CD4-positive, alpha-beta T cell treated with Interleukin-4 for 1 hour (primary cell): ENCODE measurements around the gene ADCY5.

Source experiments
- DNase-seq, 2 donors: peaks; one replicate each; pipeline ENCODE4 v3.0.0-alpha.2; 2020 to 2022

Gene ADCY5

DNA sequence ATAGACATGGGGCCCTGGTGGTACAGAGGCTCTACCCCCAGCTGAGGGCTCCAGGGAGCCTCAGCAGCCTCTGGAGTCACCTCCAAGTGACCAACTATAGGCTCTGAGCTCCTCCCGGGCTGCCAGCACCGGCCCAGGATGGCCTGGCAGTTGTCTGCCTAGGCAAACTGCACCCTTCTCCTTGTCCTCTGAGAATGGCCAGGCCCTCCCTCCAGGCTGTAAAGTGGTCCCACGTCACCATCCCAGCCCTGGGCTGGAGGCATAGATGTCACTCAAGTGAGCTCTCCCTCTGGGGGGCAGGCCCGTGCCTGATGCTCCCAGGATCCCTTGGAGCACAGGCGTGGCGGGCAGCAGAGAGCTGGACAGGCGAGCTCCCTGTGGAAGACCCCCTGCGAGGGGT, 127.1 kb downstream of the ADCY5 start:
- no peak for DNase-seq

DNA sequence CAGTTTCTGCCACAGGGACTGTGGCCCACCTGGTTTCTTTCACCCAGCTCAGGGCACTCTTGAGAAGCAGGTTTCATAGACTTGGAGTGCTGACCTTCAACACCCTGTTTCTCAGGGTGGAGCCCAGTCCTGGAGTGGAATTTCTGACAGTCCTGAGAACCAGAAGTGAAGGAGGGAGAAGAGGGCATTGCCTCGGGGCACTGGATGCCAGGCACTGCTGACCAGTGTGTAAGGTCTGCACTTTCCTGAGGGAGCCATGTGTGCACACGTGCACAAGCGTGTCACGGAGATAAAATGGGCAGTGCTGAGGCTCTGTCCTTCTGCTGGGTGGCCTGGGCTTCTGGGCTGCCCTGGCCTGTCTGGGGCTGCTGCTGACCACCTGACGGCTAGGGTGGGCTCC, 128.7 kb downstream of the ADCY5 start:
- no peak for DNase-seq

DNA sequence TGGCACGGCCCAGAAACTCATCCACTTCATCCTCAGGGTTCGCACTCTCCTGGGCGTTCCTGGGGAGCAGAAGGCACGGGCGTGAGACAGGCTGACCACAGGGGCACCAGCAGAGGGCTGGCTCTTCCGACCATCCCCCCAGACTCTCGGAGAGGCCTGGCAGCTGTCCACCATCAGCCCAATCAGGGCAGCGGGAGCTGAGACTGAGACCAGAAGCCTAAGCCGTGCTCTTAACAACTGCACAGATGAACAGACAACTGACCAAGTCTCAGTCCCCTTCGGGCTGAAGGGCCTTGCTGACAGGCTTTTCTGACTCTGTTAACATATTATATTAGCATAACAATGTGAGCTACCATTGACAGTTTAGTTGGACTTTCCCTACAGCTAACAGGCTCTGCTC, 129.1 kb downstream of the ADCY5 start:
- DNase-seq: no peak

- DNase-seq: no peak
Measured at GRCh38 chr3:123318374-123318773, 130.5 kb downstream of the ADCY5 start.

DNA sequence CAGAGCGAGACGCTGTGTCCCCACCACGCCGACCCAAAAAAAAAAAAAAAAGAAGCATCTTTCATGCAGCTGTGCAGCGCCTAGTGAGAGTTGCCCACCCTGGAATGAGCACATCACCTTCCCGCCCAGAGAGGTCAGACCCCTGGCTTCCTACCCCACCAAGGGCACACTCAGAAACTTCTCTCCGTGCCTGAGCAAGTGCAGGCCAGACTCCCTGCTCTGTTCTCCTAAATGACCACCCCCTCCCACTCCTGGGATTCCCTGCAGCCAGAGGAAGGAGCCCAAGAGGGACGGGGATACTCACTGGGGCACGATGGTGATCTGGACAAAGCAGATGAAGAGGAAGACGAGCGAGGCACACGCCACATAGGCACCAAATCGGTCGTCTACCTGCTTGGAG, 131.2 kb downstream of the ADCY5 start:
- no peak for DNase-seq

DNA sequence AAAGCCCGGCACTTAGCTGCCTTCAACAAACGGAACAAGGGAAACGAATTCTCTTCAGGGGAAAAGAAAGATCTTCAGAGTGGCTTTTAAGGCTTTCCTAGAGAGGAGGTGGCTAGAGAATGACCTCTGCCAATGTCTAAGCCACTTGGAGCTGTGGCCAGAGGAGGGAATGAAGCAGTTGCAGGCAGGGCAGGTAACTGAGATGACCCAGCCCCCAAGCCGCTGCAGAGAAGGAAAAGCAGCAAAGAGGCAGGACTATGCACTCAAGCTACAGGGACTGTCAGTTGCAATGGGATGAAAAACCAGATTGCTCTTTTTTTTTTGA, 133.7 kb downstream of the ADCY5 start:
- DNase-seq: no peak

DNA sequence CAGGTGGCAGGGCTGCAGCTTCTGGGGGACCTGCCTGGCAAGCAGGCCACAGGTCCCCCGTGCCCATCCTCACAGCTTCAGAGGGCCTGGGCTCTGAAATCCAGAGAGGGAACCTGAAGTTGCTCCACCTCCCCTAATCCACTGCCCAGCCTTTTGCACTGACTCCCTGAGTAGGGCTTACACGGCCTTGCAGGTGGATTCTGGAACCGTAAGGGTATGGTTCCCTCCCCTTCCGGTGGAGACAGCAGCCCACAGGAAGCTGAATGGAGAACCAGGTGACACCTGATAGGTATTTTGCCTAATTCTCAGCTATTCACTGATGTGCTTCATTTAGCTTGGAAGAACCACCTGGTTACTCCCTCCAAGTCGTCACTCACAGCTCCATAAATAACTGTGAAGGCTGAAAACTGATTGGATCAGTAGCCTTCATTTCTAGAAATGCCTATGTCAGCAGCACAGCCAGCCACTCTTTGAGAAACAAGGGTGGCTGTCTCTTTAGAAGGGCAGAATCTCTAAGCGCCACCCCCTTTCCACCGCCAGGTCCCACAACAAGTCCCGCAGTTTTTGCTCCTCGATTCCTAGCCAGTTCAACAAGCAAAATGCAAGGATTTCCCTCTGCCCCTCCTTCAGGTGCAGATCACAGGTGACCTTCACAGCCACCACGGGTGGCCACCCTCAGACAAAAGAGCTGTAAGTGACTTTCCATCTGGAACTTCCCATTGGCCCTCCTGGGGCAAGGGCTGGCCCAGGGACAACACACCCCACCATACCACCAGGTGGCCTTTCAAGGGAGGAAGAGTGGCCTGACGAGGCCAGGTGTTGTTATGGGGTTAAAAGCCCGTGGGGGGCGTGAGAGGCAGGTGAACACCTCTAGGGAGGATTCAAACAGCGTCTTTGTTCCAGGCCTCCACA, 134.3 kb downstream of the ADCY5 start:
- DNase-seq: no peak

GRCh38 chr3:123313889-123314288, 135.0 kb downstream of the ADCY5 start:
- DNase-seq: no peak

GRCh38 chr3:123312331-123313265, 136.3 kb downstream of the ADCY5 start:
- DNase-seq: no peak

GRCh38 chr3:123311201-123311600, 137.7 kb downstream of the ADCY5 start:
- no peak for DNase-seq

DNA sequence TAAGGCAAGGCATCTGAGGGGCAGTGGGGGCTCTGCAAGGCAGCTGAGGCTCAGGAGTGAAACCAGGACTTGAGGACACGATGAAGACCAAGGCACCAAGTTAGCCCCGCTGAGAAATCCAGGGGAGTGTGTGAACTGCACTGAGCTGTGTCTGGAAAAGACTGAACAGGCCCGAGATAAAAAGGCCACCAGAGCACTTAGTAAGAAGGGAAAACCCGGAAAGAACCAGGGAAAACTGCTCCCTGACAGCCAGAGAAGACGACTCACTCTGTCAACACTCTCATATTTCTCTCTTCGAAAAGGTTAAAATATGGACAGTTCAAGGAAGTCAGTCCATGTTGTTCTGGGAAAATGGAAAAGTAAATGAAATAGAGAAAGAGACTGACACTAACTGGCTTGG, 138.1 kb downstream of the ADCY5 start:
- DNase-seq: no peak

DNA sequence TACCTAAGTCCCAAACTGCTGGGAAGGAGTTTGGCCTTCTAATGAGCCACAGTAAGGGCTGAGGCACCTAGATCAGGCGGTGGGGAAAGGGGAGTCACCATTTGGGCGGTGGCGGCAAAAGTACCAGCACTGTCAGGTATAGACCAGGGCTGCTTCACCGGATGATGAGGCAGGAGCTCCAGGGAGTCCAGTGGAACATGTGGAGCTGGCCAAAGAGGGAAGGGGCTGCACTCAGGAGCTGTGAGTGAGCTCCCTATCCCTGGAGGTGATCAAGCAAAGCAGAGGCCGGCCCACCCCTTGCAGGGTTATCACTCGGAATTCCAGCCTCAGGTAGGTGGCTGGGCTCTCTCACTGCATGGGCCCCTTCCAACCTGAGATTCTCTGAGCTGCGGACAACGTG, 138.7 kb downstream of the ADCY5 start:
- DNase-seq: no peak

DNA sequence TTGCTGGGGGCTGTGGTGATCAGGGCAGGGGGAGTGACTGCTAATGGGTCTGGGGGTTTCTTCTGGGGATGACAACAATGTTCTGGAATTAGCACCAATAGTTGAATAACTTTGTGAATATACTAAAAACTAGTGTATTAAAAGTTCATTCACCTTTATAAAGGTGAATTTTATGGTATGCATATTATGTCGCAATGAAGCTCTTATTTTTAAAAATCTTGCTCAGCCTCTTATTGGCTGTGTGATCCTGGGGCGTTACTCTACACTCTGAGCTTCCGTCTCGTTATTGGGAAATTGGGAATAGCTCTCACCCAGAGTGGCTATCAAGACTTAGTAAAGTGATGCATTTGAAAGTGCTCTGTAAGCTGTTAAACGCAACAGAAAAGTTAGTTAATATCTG, 141.8 kb downstream of the ADCY5 start:
- DNase-seq: no peak

- DNase-seq: no peak
Measured at GRCh38 chr3:123305192-123305591, 143.7 kb downstream of the ADCY5 start.

DNA sequence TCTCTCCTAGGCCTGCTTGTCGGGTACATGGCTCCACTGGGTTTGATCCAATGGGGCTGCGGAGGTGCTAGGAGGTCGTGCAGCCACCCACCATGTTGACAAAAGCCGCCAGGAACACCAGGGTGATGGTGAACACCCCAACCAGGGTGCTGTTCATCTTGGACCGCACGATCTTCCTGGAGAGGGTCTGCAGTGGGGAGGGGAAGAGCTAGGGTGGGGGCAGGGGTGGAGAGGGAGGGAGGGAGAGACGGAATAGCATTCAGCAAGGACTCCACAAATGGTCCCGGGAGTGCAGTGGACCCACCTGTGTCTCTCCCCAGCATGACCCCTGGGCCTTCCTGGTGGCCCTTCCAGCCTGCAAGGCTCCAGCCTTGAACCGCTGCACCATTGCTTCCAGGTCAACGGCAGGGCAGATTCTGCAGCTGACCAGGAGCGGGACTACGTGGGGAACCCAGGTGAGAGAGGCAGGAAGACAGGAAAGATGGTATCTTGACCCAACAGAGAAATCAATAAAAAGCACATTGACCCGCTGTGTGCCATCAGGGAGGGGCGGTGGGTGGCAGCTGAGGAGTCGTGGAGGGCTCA, 144.8 kb downstream of the ADCY5 start:
- no peak for DNase-seq

DNA sequence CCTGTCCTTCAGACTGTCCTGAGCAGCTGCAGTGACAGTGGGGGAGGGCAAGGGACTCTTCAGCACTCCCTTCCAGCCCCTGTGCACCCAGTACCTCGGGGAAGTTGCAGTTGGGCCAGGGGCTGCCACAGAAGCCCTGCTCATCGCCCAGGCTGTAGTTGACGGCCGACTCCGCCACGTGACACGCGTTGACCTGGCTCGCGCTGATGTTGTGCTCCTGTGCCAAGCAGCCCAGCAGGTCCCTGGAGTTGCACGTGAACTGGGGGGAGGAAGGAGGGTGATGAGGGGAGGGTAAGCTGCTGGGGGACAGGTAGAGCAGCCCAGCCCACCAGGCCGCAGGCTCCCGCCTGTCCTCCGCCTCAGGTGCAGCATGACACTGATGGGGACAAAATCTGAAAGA, 145.9 kb downstream of the ADCY5 start:
- DNase-seq: no peak

DNA sequence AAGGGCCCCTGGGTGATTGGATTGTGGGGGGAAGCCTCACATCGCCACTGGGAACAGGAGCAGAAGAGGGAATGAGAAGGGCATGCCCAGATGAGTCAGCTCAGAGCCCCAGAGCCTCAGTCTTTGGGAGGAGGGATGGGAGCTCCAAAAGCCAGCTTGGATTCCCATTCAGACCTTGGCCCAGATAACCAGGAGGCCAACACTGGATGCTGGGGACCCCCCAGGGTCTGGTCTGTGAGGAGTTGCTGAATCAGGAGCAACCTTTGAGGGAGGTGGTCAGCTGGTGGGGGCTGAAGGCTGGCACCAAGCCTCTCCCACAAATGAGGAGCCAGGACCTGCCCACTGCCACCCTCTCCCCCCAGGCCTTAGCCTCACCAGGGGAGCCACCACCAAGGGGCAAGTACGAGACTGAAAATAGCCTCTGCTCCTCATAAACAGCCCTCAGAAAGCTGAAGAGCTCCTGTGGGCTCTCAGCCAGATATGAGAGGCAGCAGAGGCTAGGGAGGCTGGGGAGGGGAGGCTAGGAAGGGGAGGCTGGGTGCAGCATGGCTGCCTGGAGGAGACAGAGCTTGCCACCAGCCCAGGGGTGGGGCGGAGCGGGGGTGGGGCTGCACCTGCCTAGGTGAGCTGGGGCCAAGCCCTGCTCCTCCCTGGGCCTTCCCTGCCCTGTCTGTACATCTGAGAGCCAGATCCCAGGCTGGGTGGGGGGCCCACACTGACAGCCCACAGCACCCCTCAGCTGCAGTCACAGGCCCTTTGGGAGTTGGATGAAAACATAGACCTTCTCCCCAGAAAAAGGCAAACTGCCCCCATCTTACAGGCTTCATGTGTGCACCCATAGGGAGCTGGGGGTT, 147.3 kb downstream of the ADCY5 start:
- no peak for DNase-seq

- no peak for DNase-seq
Measured at GRCh38 chr3:123300583-123300982, 148.3 kb downstream of the ADCY5 start.

DNA sequence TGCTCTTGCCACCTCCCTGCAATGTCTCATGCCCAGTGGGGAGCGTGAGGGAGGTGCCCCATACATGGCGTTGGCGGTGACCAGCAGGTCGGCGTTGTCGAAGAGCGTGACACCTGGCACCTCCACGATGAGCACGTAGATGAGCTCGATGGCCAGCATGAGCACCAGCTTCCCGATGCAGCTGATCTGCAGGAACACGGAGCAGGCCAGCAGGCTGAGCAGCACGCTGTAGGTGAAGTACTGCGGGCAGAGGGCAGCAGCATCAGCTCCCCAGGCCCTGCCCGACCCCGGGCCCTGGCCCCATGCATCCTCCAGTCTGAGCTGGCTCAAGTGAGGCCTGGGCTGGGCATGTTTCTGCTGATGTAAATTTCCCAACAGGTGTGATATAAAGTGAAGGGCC, 148.8 kb downstream of the ADCY5 start:
- no peak for DNase-seq

DNA sequence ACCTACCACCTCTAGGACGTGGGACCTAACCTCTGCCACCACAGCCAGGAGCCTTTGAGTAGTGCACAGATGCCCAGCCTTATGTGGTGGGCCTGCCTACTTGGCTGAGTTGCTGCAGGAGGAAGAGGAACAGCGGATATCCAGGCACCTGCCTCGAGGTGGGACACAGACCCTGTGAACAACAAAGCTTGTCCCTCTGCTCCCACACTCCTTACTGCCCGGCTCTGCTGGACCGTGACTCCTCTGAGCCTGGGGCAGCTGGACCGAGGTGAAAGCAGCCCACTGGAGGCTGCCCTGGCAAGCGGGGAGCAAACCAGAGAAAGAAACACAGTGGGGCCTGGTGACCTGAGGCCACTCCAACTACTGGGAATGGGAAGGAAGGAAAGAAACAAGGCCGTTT, 149.3 kb downstream of the ADCY5 start:
- no peak for DNase-seq

DNA sequence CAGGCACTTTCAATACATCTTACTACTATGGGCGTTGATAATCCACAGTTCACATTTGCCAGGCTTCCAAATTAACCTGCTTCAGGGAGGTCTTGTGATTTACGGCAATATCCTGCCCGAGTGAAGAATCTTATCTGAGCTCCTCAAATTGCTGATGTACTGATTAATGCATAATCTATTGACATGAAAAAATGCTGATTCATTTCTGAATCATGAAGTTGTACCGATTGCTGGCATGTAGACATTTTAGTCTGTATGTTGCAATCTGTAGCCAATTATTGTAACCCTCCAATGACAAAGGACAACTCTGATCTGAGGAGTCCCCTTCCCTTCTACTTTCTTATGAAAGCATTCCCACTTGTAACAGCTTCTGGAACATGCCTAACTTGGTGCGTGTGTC, 150.0 kb downstream of the ADCY5 start:
- no peak for DNase-seq

GRCh38 chr3:123297627-123297899, 151.3 kb downstream of the ADCY5 start:
- no peak for DNase-seq
